ENCODE results near the gene ATP8A1.
"Not testable (repeated sequence)": the region's sequence is repeated elsewhere in the genome, so short reads cannot be mapped to it uniquely, and the experiment has no call there.

Gene ATP8A1

GRCh38 chr4:42497142-42497910 lies 159.6 kb downstream of the ATP8A1 start:
- DNase-seq, result no peak

GRCh38 chr4:42492962-42493361 lies 163.9 kb downstream of the ATP8A1 start:
- no peak for DNase-seq

GRCh38 chr4:42490015-42490414 lies 166.9 kb downstream of the ATP8A1 start:
- no peak for DNase-seq

GRCh38 chr4:42489095-42489494 lies 167.8 kb downstream of the ATP8A1 start:
- no peak for DNase-seq

- DNase-seq, result no peak
Observed at GRCh38 chr4:42488554-42488953, 168.4 kb downstream of the ATP8A1 start.

- no peak for DNase-seq
Observed at GRCh38 chr4:42488114-42488513, 168.8 kb downstream of the ATP8A1 start.

GRCh38 chr4:42487230-42487629 lies 169.7 kb downstream of the ATP8A1 start:
- DNase-seq, result no peak

- DNase-seq, result not testable (repeated sequence)
Observed at GRCh38 chr4:42486156-42486555, 170.7 kb downstream of the ATP8A1 start.

- no peak for DNase-seq
Observed at GRCh38 chr4:42484630-42485029, 172.3 kb downstream of the ATP8A1 start.

- DNase-seq, result no peak
Observed at GRCh38 chr4:42483426-42484379, 173.2 kb downstream of the ATP8A1 start.

GRCh38 chr4:42482516-42483327 lies 174.2 kb downstream of the ATP8A1 start:
- DNase-seq, result no peak

- DNase-seq, result no peak
Observed at GRCh38 chr4:42480717-42481116, 176.2 kb downstream of the ATP8A1 start.

- DNase-seq, result no peak
Observed at GRCh38 chr4:42480281-42480680, 176.6 kb downstream of the ATP8A1 start.

- DNase-seq, result no peak
Observed at GRCh38 chr4:42478946-42479345, 178.0 kb downstream of the ATP8A1 start.

GRCh38 chr4:42478509-42478908 lies 178.4 kb downstream of the ATP8A1 start:
- DNase-seq, result no peak

- DNase-seq, result no peak
Observed at GRCh38 chr4:42474406-42474805, 182.5 kb downstream of the ATP8A1 start.

- no peak for DNase-seq
Observed at GRCh38 chr4:42473071-42473684, 183.7 kb downstream of the ATP8A1 start.

- no peak for DNase-seq
Observed at GRCh38 chr4:42471896-42472295, 185.0 kb downstream of the ATP8A1 start.

- DNase-seq, result no peak
Observed at GRCh38 chr4:42470023-42470422, 186.9 kb downstream of the ATP8A1 start.

GRCh38 chr4:42467777-42468176 lies 189.1 kb downstream of the ATP8A1 start:
- DNase-seq, result not testable (repeated sequence)

GRCh38 chr4:42466273-42466844 lies 190.5 kb downstream of the ATP8A1 start:
- no peak for DNase-seq

GRCh38 chr4:42464550-42465094 lies 192.3 kb downstream of the ATP8A1 start:
- no peak for DNase-seq

Data from CD4-positive, alpha-beta T cell treated with Interleukin-6 for 4 hours (primary cell).